Stimulated activated CD4-positive, alpha-beta T cell treated with anti-CD3 and anti-CD28 coated beads, Interleukin-2, amount 100 ng/mL, for 24 hours (primary cell): Measurements from ENCODE around the gene PTPN6.

ENCODE experiments used
- DNase-seq, 2 donors: peaks; one replicate each; pipeline ENCODE4 v3.0.0-alpha.2; 2020

Gene PTPN6

DNA sequence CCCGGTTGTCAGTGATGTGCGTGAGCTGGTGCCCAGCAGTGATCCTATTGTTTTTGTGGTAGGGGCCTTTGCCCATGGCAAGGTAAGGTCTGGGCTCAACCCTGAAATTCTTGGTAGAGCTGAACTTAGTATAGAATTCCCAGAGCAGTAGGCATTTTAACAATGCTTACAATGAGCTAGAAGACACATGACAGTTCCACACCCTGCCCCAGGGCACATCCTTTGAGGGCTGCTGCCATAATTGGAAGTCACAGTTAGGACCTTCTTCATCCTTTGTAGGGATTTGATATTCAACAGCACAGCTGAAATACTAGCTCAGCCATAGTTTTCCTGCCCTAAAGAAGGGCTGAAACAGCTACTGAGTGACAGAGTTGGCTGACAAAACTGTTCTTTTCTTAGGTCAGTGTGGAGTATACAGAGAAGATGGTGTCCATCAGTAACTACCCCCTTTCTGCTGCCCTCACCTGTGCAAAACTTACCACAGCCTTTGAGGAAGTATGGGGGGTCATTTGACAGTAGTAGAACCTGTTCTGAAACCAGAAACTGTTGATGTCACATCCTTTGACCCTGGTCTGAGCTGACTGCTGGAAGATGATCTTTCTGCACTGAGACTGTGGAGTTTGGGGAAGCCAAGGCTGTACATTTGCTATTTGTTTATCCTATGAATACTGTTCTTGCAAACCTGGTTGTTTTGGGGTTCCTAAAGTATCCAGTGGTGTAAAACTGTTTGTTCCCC is 24.3 kb downstream of the PTPN6 start:
- no peak for DNase-seq

DNA sequence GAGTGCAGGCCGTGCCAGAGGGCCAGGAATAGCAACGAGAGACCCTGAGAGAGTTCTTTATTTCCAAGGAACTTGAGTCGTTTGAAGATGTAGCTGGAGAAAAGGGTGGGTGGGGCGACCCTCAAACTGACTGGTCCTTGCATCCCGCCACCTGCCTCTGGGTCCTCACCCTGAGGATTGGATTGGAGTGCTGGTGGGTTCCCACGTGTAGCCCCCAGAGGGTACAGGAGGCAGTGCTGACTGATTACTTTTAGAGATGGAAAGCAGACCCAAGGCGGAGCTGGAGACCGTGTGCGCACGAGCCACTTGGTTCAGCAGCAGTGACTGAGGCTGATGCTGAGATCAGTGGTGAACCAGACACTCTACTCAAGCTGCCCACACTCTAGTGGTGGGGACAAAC is 26.5 kb downstream of the PTPN6 start:
- DNase-seq: no peak

DNA sequence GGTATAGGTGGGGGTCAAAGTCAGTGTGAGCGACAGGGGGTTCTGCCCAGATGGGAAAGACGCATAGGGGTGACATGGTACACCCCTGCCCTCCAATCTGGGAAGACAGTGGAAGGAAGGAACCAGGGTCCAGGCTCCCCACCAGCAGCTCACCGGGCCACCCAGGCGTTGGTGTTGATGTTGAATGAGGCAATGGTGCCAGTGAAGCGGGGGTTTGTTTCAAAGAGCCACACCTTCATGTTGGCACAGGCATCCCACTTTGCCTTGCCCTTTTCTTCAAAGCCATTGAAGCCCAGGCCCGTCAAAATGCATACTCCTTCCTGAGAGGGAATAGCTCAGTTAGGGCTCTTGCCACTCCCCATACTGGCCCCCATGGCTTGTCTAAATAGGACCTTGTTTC is 27.0 kb downstream of the PTPN6 start:
- DNase-seq: no peak

DNA sequence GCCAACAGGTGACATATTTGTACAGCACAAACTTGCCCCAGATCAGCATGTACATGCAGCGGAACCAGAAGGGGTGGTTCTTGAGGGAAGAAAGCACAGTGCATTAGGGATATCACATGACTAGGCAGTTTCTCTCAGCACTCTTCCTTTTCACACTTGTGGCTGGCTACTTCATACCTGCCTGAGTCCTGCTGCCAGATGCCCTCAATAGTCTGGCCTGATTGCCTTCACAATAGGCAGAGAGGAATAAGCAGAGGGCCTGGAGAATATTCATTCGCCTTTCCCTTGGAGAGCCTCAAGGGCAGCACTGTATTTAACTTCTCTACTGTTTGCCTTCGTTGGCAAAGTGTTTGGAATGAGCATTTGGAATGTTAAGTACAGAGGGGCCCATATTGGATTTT is 27.5 kb downstream of the PTPN6 start:
- DNase-seq: no peak

DNA sequence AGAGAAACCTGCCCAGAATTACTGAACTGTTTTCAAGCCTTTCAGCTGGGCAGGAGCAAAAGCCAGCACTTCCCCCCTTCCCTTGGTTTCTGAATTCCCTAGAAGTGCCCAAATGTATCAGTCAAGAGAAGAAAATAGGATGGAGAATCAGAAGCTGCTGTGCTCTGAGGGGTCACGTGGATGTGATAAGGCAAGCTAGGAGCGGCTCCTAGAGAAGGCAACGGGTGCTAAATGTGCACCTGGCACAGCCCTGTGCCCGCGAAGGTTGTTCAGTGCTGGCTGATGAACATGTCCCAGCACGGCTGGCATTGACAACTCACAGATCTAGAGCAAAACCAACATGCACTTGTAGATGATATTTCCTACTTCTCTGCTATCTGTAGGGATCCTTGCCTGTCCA is 27.9 kb downstream of the PTPN6 start:
- no peak for DNase-seq

DNA sequence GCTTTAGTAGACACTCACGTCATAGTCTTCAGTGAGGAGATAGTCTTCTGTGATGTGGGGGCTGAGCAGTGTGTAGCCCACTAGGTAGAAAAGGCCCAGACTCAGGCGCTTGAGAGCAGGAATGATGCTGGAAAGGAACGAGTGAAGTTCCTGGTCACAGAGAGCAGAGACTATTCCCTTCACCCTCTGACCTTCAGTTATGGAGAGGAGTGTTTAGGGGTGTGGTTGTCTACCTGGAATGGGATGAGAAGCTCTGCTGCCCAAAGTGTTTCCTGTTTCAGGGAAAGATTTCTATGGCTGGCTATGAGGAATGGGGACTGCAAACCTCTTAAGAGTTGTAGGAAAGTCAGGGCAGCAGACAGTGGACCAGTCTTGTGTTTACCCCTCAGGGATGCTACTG is 28.3 kb downstream of the PTPN6 start:
- no peak for DNase-seq

DNA sequence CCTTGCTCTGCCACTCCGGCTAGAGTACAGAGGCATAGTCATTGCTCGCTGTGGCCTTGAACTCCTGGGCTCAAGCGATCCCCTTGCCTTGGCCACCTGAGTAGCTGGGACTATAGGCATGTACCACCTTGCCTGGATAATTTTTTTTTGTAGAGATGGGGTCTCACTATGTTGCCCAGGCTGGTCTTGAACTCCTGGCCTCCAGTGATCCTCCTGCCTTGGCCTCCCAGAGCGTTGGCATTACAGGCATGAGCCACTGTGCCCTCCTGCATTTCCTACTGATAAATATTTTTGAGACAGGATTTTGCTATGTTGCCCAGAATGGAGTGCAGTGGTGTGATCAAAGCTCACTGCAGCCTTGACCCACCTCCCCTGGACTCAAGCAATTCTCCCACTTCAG is 28.9 kb downstream of the PTPN6 start:
- DNase-seq: no peak

DNA sequence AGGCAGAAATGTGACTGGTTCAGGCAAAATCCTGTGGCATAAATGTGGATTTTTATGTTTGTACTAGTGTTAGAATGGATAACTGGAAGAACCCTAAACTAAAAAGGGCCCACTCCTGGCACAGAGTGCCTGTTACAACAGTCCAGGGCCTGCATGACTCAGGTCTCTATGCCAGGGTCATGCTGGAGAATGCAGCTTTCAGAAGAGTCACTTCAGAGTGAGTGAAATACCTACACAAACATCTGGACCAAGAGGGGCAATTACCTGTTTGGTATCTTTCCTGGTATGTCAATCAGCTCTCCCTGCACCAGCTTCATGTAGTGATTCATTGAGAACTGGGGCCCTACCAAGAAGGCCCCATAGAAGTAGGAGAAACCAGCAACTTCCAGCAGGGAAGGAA is 29.6 kb downstream of the PTPN6 start:
- DNase-seq: no peak

DNA sequence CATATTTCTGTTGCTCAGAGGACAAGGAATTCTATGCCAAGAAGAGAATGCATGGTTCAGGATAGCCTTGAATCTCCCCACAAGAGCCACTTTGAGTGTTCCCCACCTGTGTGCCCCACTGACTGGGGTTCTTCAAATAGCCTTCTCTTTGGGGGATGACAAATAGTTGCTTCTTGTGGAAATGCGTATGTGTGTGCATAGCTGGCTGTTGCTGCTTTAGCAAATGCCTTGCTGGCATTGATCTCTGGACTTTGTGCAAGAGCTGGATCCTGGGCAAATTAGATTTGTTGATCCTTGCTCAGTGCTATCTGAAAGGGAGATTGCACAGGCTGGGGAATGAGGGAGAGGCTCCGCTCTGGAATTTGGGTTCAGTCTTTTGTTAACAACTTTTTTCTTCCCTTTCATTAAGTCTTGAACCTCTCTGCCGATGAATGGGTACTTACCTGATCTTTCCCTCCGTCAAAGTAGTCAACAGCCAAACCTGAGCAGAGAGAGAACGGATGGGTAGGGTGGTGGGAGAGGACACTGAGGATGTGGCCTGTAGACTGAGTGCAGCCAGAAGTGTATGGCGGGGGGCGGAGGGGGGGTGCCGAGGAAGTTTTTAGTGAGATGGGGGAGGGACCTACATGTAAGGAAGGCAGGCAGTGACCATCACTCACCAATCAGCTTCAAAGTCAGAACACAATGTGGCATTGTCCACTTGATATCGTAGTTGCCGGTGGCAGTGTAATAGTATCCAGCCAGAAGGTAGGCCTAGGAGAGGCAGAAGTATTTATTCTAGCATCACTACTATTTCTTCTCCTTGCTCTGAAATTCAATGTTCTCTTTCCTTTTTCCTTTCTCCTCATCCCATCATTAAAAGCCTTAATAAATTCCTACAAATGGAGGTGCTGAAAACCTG is 30.2 kb downstream of the PTPN6 start:
- no peak for DNase-seq

DNA sequence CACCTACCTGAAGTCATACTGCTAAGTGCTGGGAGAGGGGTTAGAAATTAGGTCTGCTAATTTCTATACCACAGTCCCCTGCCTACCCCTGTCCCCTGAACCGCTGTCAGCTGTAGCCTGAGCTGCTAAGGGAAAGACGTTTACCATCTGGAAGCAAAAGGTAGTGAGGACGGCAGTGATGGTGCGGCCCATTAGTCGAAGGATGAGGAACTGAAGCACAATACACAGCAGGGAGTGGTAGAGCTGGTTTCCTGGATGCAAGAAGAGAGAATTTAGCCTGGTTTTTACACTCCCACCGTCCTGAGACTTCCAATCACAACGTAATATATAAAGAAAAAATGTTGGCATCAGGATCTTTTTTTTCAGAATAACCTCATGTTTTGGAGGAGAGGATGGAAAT is 31.4 kb downstream of the PTPN6 start:
- DNase-seq: no peak

DNA sequence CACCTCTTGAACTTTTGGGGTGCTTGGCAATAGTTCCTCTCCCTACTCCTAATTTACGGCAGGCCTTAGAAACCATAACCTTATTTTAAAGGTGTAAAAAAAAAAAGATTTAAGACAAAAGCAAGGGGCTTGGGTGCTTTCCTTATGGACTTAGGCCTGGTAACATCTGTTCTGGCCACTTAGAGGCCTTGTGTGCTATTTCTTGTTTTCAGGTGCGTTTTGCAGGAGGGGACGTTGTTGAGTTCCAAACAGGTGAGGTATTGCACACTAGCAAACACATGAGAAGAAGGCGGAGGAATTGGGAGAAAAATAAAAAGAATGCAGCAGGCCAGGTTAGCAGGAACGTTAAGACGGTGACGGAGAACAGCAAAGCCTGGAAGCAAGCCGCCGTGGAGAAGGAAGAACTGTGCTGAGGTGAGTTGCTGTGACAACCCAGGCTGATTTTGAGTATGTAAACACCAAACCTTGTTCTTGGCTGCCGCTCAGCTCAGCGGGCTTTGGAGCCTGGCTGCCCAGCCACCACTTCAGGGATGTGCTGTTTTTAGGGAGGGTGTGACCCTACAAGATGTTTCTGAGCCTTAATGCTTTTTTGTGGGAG is 36.9 kb downstream of the PTPN6 start:
- no peak for DNase-seq

DNA sequence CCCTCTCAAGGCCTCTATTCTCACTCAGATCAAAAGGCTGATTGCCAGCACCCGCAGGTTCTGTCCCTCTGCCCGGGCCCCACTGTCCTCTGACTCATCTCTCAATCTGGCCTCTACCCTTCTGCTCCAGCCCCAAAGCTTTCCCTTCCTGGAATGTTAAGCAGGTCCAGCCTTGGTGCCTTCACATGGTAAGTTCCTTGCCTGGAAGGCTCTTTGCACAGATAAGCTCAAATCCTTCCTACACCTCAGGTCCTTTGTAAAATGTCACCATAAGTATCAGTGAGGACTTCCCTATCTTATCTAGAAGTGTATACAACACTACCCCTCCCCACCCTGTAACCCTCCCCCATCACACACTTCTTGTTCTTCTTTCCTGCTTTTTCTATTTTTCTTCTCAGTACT is 44.9 kb downstream of the PTPN6 start:
- DNase-seq: no peak

DNA sequence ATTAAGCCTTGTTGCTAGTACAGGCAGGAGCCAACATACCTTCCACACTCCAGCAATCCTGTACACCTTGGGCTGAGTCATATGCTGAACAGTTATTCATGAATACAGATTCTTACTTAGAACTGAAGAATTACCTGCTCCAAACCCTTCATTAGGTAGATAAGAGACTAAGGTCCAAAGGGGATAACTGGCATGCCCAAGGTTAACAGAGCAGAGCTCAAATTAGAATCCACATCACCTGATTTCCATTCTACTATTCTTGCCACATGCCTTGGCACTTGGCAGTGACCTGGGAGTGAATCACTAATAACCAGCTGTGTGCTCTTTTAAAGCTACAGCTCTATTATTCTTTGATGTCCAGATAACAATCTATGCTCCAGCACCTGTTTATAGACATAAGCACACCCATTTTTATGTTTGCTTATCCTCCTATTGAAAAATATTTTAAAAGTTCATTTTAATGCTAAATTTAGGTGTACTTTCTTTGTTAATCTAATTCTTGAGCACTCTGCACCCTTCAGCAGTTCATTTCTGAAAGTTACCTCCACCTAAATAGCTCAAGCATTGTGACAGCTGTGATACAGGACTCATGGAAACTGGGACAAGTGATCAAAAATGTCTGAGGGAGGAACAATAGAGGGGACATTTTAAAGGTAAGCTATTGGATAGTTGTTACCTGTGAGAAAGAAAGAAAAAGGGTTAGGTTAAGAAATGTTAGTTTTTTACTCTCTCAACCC is 47.7 kb downstream of the PTPN6 start:
- DNase-seq: no peak

DNA sequence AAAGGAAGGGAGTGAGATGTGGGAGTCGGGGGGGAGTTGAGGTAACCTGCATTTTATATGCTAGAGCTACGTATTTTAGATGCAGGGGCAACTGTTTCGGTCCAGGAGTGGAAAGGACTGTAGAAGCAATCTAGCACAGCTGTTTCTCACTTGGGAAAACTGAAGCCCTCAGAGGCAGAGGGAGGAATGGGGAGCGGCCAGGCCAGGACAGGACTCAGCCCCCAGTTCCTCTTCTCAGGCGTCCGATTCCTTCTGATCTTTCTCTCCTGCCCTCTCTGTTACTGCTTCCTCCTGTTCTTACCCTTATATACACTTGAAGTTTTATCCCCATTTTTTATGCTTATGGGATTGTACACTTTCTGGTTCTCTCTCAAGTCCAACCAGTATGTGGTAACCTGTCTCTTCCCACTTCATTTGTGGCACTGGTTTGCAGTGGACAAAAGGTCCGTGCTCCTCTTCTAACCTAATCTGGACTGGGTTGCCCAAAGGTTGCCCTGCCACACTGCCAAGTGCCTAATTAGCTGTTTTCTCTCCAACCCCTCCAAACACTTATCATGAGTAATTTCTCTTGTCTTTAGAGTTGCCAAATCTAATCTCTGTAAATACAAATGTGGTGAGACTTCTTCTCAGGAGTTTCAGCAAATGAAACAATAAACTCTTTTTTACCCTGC is 50.9 kb downstream of the PTPN6 start:
- no peak for DNase-seq

DNA sequence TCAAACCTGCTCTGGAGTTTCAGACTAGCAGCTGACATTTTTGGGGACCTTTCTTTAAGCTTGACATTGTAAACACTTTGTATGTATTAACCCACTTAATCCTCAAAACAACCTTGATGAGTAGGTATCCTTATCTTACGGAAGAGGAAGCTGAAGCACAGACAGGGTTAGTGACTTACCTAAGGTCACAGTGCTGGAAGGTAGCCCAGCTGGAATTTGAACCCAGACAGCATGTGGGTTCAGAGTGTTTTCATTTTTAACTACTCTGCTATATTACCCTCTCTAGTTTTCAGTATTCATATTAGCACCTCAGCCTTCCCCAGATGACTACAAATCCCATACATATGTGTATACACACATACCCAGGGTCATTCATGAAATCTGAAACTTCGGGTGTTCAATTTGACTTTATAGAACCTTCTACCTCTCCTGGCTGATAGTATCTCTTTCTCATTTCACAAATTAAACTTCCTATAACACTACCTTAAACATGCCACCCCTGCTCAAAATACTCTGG is 53.2 kb downstream of the PTPN6 start:
- no peak for DNase-seq

DNA sequence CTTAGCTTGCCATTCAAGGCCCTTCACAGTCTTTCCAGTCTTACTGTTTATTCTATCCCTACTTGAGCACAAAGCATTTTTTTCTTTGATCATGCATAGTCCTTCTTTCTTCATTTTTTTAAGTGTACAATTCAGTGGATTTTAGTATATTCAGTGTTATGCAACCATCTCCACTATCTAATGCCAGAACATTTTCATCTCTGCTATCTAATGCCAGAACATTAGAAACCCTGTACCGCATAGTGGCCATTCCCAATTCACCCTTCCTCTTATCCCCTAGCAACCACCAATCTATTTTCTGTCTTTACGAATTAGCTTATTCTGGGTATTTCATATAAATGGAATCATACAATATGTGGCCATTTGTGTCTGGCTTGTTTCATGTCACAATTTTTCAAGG is 53.7 kb downstream of the PTPN6 start:
- DNase-seq: no peak

DNA sequence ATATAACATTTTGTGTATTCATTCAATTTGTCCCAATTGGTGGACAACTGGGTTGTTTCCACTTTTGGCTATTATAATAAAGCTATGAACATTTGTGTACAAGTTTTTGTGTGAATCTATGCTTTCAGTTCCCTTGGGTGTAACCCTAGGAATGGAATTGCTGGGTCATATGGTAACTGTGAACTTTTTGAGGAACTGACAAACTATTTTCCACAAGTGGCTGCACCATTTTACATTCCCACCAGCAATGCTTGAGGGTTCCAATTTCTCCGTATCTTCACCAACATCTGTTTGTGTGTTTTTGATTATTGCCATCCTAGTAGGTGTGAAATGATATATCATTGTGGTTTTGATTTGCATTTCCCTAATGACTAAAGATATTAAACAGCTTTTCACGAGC is 54.2 kb downstream of the PTPN6 start:
- DNase-seq: no peak

DNA sequence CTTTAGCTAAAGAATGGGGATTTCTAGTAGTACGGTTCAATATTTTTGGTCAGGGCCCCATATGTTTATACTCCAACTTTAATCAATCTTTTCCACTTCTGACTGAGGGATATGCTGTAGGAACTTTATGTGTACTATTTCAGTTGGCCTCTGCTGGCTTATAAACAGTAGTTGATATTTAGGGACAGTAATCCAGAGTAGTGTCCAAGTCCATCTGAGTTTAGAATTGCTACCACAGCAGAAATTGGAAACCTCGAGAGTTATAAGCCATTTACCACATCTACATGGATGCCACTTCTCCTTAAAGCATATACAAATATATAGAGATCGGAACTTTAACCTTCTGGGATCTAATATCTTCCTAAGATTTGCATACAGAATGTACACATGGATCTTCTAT is 55.5 kb downstream of the PTPN6 start:
- no peak for DNase-seq

DNA sequence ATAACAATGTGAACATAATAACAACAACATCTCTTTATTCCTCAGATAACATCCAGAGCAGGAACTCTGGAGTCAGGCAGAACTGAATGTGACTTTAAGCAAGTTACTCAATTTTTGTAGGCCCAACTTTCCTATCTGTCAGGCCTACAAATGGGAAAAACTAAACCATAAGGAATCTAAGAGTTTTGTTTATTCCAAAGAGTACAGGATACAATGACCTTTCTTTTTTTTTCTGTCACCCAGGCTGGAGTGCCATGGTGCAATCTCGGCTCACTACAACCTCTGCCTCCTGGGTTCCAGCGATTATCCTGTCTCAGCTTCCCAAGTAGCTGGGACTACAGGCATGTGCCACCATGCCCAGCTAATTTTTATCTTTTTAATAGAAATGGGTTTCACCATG is 57.7 kb downstream of the PTPN6 start:
- DNase-seq: no peak

DNA sequence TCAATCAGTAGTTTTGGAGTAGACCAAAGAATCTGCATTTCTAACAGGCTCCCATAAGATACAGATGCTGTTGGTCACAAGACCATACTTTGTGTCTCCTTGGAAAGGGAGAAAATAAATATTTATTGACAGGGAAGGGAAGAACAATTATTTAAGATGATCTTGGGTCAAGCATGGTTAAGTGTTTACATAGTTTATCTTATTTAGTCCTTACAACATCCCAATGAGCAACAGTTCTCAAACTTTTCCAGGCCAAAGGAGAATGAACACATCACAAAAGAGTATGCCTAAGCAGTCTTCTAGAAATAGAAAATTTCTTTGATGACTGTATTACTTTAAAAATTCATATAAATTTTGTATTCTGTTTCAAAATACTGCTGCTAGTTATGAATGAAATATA is 58.4 kb downstream of the PTPN6 start:
- no peak for DNase-seq
